HEK293 (cell line): ENCODE results near the gene CHRNE.
A peak's percentile ranks its signal among the peaks of the same experiment; 100 is the strongest.

Experiments
- GLI4 ChIP-seq: fragments of 450-650 bp; formaldehyde crosslinking; IDR thresholded peaks from 2 replicates; pipeline ENCODE4 v1.5.1; 2016; ENCODE audit warnings: missing biosample characterization, missing genetic modification characterization
- GLIS1 ChIP-seq: fragments of 450-650 bp; formaldehyde crosslinking; IDR thresholded peaks from 2 replicates; pipeline ENCODE4 v1.5.1; 2016; ENCODE audit warnings: missing biosample characterization, missing genetic modification characterization
- HOXD13 ChIP-seq: sonication (generic); formaldehyde crosslinking; IDR thresholded peaks from 2 replicates; pipeline ENCODE4 v1.8.0; 2022; ENCODE audit warnings: missing genetic modification reagents, borderline replicate concordance
- SETDB1 ChIP-seq: IDR thresholded peaks from one replicate; pipeline ENCODE4 v1.6.1; 2017; ENCODE audit warnings: mild to moderate bottlenecking, low read length, moderate library complexity, mixed read lengths; ENCODE audit not compliant: insufficient read length
- SP2 ChIP-seq: fragments of 450-650 bp; formaldehyde crosslinking; IDR thresholded peaks from 2 replicates; pipeline ENCODE4 v1.5.1; 2016; ENCODE audit warnings: missing biosample characterization, missing genetic modification characterization
- YY2 ChIP-seq: fragments of 450-650 bp; formaldehyde crosslinking; IDR thresholded peaks from 2 replicates; pipeline ENCODE4 v1.5.1; 2016; ENCODE audit warnings: missing biosample characterization, missing genetic modification characterization
- ZNF510 ChIP-seq: fragments of 450-650 bp; formaldehyde crosslinking; IDR thresholded peaks from 2 replicates; pipeline ENCODE4 v1.5.1; 2018; ENCODE audit warnings: mild to moderate bottlenecking, missing genetic modification characterization, missing biosample characterization; ENCODE audit not compliant: insufficient replicate concordance
- TF ChIP-seq, protein P1 (sequence below): fragments of 450-650 bp; formaldehyde crosslinking; IDR thresholded peaks from 2 replicates; pipeline ENCODE4 v1.5.1; 2016; ENCODE audit warnings: missing biosample characterization, missing genetic modification characterization, low read depth
- TF ChIP-seq, protein P2 (sequence below): fragments of 450-650 bp; formaldehyde crosslinking; IDR thresholded peaks from 2 replicates; pipeline ENCODE4 v1.5.1; 2016; ENCODE audit warnings: missing biosample characterization, missing genetic modification characterization
- TF ChIP-seq, protein P3 (sequence below): fragments of 450-650 bp; formaldehyde crosslinking; IDR thresholded peaks from 2 replicates; pipeline ENCODE4 v1.5.1; 2017; ENCODE audit warnings: missing biosample characterization, missing genetic modification characterization
- TF ChIP-seq, protein P4 (sequence below): fragments of 450-650 bp; formaldehyde crosslinking; IDR thresholded peaks from 2 replicates; pipeline ENCODE4 v1.5.1; 2016; ENCODE audit warnings: missing biosample characterization, missing genetic modification characterization
- TF ChIP-seq, protein P5 (sequence below): fragments of 450-650 bp; formaldehyde crosslinking; IDR thresholded peaks from 2 replicates; pipeline ENCODE4 v1.5.1; 2017; ENCODE audit warnings: missing biosample characterization, mild to moderate bottlenecking, missing genetic modification characterization, moderate library complexity

DNA sequence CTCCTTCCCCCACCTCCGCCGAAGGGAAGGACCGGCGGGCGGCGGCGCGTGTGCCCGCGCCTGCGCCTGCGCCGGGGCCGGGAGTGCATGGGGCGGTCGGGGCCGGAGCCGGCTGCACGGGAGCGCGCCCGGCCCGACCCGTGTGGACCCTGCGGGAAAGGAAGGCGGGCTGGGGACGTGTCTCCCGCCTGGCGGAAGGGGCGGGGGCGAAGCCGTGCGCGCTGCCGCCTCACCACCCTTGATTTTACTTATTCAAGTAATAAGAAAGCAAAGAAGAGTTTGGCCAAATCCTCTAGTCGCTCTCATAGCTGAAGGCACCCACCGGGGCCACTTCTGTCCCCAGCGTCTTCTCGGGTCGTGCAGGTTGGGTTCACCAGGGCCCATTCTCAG is 46.0 kb upstream of the CHRNE start:
- TF ChIP-seq SETDB1 (no peak), ZNF510 (tag by site-specific recombination) (no peak), YY2 (tag by site-specific recombination) (no peak), HOXD13 (CRISPR knock-in tag) (no peak), SP2 (tag by site-specific recombination) (peak; percentile 46), GLI4 (no peak), GLIS1 (tag by site-specific recombination) (no peak)
- TF ChIP-seq, protein P1, sequence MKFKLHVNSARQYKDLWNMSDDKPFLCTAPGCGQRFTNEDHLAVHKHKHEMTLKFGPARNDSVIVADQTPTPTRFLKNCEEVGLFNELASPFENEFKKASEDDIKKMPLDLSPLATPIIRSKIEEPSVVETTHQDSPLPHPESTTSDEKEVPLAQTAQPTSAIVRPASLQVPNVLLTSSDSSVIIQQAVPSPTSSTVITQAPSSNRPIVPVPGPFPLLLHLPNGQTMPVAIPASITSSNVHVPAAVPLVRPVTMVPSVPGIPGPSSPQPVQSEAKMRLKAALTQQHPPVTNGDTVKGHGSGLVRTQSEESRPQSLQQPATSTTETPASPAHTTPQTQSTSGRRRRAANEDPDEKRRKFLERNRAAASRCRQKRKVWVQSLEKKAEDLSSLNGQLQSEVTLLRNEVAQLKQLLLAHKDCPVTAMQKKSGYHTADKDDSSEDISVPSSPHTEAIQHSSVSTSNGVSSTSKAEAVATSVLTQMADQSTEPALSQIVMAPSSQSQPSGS: no peak
- TF ChIP-seq, protein P2, sequence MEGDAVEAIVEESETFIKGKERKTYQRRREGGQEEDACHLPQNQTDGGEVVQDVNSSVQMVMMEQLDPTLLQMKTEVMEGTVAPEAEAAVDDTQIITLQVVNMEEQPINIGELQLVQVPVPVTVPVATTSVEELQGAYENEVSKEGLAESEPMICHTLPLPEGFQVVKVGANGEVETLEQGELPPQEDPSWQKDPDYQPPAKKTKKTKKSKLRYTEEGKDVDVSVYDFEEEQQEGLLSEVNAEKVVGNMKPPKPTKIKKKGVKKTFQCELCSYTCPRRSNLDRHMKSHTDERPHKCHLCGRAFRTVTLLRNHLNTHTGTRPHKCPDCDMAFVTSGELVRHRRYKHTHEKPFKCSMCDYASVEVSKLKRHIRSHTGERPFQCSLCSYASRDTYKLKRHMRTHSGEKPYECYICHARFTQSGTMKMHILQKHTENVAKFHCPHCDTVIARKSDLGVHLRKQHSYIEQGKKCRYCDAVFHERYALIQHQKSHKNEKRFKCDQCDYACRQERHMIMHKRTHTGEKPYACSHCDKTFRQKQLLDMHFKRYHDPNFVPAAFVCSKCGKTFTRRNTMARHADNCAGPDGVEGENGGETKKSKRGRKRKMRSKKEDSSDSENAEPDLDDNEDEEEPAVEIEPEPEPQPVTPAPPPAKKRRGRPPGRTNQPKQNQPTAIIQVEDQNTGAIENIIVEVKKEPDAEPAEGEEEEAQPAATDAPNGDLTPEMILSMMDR (tag by site-specific recombination): no peak
- TF ChIP-seq, protein P3, sequence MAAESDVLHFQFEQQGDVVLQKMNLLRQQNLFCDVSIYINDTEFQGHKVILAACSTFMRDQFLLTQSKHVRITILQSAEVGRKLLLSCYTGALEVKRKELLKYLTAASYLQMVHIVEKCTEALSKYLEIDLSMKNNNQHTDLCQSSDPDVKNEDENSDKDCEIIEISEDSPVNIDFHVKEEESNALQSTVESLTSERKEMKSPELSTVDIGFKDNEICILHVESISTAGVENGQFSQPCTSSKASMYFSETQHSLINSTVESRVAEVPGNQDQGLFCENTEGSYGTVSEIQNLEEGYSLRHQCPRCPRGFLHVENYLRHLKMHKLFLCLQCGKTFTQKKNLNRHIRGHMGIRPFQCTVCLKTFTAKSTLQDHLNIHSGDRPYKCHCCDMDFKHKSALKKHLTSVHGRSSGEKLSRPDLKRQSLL (tag by site-specific recombination): no peak
- TF ChIP-seq, protein P4, sequence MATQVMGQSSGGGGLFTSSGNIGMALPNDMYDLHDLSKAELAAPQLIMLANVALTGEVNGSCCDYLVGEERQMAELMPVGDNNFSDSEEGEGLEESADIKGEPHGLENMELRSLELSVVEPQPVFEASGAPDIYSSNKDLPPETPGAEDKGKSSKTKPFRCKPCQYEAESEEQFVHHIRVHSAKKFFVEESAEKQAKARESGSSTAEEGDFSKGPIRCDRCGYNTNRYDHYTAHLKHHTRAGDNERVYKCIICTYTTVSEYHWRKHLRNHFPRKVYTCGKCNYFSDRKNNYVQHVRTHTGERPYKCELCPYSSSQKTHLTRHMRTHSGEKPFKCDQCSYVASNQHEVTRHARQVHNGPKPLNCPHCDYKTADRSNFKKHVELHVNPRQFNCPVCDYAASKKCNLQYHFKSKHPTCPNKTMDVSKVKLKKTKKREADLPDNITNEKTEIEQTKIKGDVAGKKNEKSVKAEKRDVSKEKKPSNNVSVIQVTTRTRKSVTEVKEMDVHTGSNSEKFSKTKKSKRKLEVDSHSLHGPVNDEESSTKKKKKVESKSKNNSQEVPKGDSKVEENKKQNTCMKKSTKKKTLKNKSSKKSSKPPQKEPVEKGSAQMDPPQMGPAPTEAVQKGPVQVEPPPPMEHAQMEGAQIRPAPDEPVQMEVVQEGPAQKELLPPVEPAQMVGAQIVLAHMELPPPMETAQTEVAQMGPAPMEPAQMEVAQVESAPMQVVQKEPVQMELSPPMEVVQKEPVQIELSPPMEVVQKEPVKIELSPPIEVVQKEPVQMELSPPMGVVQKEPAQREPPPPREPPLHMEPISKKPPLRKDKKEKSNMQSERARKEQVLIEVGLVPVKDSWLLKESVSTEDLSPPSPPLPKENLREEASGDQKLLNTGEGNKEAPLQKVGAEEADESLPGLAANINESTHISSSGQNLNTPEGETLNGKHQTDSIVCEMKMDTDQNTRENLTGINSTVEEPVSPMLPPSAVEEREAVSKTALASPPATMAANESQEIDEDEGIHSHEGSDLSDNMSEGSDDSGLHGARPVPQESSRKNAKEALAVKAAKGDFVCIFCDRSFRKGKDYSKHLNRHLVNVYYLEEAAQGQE: no peak
- TF ChIP-seq, protein P5, sequence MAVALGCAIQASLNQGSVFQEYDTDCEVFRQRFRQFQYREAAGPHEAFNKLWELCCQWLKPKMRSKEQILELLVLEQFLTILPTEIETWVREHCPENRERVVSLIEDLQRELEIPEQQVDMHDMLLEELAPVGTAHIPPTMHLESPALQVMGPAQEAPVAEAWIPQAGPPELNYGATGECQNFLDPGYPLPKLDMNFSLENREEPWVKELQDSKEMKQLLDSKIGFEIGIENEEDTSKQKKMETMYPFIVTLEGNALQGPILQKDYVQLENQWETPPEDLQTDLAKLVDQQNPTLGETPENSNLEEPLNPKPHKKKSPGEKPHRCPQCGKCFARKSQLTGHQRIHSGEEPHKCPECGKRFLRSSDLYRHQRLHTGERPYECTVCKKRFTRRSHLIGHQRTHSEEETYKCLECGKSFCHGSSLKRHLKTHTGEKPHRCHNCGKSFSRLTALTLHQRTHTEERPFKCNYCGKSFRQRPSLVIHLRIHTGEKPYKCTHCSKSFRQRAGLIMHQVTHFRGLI (tag by site-specific recombination): no peak
